DMS114 treated with DMSO at 0.1 percent for 48 hours (cell line): ENCODE data around the gene DYRK1A.
"Not testable (repeated sequence)": the region's sequence is repeated elsewhere in the genome, so short reads cannot be mapped to it uniquely, and the experiment has no call there.

Experiments used
- DNase-seq: peaks from one replicate; lab custom pipeline; 2025; ENCODE audit not compliant: unreplicated experiment; lab: John Stamatoyannopoulos, UW

The DYRK1A gene

DNA sequence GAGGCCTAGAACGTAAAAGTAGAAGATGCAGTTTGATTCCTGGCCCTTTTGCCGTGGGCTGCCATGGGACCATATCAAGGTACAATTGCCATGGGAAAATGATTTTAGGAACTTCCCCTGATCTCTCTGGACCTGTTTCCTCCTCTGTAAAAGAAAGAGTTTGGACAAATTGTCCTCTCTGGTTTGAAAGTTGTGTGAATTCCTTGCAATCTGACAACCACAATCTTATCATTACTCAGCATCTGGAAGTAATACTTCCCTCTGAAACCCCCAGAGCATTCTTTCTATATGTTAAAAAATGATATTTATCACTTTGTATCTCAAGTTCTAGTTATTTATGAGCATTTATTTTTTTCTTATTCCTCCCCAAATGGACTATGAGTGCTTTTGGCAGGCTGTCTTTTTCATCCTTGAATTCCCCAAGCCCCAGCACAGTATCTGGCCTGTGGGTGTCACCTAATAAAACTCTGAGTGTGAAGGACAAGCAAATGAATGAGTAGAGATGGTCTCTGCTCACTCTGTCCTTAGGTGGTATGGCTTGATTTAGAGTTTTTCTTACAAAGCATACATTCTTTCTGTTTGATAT lies 181.1 kb downstream of the DYRK1A start:
- no peak for DNase-seq

DNA sequence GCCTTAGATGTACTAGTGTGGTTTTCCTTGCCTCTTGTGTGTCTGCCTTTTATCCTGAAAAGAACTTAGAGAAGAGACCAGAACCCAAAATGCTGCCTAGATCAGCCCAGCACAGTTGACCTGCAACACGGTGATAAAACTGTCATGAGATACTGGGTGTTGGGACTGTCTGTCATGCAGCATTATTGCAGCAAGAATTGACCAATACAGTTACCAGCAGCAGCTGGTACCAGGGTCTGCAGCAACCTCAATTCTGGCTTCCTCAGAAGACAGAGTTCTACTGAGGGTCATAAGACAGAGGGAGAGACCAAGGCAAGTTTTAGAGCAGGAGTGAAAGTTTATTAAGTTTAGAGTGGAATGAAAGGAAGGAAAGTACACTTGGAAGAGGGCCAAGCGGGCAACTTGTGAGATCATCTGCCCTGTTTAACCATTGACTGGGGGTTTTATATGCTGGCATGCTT lies 182.0 kb downstream of the DYRK1A start:
- no peak for DNase-seq

DNA sequence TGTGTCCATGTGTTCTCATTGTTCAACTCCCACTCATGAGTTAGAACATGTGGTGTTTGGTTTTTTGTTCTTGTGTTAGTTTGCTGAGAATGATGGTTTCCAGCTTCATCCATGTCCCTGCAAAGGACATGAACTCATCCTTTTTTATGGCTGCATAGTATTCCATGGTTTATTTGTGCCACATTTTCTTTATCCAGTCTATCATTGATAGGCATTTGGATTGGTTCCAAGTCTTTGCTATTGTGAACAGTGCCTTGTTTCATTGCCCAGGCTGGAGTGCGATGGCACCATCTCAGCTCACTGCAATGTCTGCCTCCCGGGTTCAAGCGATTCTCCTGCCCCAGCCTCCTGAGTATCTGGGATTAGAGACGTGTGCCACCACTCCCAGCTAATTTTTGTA lies 183.2 kb downstream of the DYRK1A start:
- not testable (repeated sequence) for DNase-seq

DNA sequence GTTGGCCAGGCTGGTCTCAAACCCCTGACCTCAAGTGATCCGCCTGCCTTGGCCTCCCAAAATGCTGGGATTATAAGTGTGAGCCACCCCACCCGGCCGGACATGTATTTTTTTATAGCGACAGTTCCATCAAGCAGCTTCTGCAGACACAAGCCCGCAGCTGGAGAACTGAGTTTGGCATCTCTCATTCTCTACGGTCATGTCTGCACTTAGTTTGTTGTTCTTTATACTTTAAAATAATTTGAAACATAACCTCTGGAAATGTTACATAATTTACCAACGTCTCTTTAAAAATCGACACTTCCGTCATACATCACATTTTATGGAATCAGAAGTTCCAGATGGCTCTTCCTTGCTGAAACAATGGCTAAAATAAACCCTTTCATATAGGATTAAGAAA lies 183.6 kb downstream of the DYRK1A start:
- no peak for DNase-seq

DNA sequence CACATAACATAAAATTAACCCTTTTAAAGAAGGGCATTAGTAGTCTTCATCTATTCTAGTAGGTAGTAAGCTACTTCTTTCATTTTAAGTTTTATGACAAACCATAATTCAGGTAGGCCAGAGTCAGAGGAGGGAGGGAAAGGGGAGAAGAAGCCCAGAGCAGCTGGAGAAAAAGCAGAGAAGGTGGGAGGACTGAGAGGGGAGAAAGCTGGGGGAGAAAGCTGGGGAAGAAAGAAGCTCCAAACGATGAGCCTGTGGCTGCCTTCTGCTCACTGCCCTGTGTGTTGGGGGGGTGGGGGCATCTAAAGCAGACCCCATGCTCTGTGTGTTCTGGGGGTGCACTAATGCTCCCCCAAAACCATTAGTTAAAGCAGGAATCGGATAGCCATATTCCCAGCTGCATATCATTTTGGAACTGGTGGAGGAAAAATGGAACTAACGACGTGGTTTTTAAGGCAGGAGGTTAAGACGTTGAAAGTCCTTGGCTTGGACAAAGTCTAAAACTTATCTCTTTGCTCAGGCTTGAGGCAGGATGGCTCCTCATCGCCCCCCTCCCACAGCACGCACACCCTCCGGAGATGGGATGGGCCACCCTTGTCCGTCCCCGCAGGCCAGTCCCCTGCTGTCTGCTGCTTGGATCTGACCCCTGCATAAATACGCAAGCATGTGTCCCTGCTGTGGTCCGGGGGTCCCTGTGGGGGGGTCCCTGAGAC lies 184.2 kb downstream of the DYRK1A start:
- DNase-seq: no peak

DNA sequence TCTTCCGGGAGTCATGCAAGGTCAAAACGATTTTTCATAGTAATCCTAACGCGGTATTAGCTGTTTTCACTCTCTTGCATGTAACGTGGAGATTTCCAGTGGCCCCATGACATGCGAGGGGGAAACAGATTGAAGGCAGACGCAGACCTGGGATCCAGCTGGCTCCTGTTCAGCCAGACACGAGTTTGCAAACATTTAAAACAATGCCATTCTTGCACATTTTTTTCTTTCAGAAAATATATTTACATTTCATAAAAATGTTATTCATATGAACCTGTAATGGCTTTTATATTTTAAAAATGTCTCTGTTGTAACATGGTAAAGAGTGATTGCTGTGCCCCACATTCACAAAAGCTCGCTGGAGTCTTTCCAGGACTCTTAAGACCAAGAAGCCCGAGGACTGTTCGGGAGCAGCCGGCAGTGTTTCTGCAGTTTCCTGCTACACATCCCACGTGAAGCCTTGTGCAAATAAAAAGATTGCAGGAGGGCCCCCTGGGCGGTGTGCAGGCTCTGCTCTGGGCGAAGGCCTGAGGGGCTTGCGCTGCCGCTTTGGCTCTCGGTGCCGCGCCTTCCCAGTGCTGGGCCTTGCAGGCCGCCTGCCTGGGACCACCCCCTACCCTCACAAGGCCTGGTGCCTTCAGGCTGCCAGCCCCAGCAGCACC lies 184.9 kb downstream of the DYRK1A start:
- no peak for DNase-seq

DNA sequence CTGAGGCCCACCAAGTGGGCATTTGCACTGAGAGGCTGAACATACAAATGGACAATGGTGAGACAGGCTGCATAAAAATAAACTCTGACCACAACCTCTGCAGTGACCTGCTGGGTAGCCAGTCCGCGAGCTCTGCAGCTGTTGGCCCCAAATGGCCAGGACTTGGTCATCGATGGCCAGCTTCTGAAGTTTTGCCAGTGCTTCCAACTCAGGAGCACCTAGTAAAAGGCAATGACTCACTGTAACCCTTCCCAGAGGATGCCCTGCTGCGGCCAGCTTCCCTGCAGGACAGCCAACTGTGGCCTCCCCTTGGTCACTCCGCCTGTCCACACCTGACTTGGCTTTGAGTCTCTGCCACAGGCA lies 185.4 kb downstream of the DYRK1A start:
- no peak for DNase-seq

DNA sequence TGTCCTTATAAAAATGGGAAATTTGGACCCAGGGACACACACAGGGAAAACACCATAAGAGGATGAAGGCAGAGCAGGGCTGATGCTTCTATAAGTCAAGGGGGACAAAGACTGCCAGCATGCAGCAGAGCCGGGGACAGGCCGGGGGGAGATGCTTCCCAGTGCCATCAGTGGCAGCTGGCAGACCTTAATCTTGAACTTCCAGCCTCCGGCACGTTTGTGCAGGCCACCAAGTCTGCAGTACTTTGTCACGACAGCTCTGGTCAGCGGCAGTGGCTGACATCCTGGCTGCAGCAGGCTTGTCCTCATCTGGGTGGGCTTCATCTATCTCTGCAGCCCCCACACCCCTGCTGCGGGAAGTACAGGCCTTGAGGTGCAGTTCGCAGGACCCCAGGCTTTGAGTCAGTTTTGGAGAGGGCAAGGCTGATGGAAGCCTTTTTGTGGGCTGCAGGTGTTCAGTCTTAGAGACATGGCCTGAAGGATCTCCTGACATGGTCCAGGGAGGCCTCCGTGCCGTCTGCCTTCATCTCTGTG lies 186.0 kb downstream of the DYRK1A start:
- DNase-seq: no peak

DNA sequence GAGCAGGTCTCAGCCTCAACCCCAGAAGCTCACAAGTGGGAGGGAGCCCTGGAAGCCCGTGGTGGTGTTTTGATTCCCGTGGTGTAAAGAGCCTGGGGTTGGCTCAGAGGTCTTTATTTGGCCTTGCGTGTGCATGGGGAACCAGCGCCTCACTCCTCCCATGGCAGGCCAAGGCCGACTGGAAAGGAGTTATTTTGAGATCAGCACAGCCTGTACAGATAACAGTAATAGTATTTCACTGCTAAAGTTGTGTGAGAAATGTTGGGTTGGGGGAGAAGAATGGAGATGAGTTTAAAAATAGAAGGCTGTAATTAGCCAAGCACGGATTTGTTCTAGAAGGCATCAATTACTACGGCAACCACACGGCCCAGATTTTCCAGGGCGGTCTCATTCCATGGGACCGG lies 186.5 kb downstream of the DYRK1A start:
- DNase-seq: no peak

DNA sequence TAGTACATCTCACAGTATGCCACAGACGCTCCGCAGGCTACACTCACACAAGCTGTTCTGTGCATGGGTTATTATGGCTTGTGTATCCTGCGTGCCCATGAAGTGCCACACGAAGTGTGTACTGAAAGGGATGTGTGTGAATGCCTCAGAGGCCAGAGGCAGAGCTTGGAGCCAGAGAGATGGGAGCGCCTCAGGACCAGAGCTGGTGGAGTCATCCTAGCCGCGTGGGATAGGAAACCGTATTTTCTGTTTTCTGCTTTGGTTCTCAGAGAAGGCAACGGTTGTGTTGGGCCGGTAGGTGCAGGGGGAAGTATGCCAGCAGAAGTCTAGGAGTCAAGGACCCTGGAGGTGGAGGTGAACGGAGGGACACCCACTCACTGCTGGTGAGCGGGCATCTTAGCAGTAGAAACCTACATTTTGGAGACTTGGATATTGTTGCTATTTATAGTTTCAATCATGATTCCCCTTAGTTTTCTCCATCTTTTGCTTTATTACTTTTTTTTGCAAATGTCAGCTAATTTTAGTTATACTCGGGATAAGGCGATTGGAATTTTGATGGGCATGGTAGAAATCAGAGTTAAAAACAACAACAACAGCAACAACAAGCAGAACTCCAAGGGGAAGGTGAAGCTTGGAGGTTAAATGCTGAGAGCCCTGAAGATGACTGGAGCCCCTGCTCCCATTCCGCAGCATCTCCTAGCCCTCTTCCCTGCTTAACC lies 188.2 kb downstream of the DYRK1A start:
- no peak for DNase-seq

DNA sequence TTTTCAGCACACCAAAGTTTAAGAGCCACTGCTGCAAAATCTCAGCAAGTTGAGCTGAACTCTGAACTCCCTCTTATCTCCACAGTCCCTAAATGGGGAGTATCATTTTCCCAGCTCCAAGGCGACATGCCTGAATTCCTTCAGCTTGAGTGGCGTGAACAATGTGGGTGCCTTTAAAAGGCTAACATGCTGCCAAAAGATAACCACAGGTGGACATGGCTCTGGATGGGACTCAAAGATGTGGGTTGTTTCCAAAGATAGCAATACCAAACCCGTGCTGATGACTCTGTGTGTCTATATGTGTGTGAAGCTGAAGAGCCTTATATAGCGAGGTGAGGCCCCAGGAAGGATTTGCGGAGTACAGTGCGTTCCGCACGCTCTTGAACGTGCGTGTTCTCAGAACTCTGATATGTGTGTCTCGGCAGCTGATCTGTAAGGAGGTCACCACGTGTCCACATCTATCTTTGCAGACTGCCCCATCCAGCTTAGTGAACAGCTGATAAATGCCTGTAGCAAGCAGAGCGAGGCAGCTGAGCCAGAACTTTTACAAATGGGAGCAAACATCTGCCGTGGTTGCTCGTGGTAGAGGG lies 189.2 kb downstream of the DYRK1A start:
- no peak for DNase-seq

DNA sequence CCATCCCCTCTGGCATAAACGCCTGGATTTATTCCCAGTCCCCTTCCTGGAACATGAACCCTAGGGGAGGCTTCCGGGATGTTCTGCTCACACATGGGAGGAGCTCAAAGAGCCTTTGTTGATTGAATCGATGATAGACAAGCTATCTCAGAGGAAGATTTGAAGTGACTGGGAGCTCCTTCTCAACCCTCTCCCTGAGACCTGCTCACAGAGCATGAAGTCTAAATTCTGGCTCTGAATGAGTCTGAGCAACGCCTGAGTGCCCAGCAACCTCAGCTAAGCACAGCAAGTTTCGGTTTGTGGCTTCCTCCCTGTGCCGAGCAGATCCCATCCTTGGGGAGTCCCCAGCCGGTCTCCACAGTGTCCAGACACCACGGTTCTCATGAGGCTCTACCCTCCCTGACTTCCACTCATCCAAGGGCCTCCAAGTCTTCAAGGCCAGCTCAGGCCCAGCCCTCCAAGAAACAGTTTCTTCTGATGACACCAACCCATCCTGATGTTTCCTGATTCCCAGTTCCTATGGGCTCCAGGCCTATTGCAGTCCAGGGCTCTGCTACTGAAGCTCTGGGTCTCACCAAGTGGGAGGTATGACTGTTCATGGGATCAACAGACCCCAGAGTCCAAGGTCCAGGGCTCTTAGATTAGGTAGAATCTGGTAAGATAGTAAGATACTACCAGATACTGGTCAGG lies 190.8 kb downstream of the DYRK1A start:
- DNase-seq: no peak

DNA sequence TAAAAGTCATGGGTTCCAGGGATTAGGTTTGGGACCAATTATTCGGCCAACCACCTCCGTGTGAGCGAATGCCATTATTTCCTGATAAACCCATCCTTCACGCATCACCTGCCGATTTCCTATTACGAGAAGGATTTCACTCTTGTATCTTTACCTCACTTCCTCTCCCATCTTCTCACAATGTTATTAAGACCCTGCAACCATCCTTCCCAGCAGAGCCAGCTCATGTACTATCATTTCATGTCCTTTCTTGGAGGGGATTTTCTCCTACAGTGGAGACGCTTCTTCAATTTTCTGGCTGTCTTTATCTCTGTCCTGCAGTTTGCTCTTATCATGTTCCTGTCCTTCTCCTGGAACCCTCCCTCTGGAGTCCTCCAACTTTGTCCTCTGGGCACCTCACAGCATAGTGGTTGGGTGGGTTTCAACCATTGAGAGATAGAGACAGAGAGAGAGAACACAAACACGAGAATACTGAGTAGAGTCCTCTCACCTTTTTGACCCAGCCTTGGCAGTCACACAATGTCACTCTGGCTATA lies 192.2 kb downstream of the DYRK1A start:
- no peak for DNase-seq

DNA sequence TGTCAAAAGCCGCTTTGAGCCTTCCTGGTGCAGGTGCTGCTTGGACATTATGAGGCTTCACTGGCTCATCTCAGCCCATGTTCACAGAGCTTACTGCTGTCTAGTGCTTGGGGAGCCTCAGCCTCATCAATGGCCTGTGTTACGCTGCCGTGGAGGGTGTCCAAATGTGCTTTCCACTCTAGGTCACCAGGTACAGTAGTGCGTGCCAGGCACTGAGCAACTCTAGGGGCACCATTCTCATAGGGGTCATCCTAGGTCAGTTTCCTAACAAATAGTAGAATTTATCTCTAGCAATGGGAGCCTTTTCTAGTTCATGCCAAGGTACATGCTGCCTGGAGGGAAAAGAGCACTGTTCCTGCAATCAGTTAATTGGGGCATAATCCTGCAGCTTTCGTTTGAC lies 193.8 kb downstream of the DYRK1A start:
- DNase-seq: no peak

DNA sequence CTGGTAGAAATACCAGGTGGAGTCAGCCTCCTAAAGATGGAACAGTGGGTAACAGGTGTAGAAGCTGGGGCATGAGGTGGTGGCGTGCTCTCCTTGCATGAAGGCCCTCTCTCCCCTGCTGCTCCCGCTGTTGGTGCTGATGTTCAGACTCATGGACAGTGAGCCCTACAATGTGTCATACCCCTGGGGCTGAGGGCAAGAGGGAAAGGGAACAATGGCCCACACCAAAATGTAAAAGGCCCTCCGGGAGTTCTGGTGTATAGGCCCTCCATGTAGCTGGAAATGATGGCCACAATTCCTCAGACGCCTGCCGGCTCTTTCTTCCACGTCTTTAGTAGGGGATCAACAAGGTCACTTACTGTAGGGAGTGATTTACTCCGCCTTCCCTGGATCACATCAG lies 194.9 kb downstream of the DYRK1A start:
- DNase-seq: no peak

DNA sequence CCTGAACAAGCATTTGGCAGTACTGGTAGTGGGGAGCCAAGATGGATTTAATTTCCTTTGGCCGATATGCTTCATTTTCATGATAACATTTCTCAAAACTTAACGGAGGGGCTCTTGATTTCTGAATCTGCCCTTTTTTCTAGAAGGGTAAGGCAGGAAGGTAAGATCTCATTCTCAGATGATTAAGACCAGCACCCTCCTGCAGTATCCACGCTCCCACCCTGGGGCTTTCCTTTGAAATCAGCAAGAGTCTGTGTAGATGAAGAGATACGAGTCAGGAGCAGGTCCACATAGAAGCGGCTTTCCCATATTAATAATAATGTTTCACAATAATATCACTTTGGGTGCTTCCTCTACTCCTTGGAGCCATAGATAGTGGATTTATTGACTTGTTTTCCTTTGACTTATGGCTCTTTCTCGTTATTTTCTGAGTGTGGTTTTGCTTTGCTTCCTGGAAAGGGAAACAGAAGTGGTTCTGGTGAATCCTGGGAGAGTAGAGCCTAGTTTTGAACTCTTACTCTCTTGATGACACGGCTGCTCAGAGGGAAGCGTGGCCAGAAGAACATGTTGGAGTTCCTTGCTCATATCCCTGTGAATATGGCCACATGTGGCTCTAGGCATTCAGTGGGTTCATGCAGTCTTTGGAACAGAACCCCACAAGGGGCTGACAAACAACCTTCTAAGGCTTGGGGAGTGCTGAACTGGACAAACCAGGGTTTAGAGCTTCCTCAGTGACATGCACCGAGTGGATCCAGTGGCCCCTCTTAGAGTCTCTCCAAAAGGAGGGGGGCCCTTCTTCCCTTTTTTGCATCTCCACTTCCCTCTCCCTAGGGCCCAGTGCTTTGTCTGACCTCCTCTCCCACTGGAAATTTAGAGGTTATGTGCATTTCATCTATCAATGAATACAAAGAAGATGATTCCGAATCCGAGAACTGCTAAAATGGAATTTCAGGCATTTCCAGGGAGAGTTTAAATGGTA lies 195.7 kb downstream of the DYRK1A start:
- no peak for DNase-seq

DNA sequence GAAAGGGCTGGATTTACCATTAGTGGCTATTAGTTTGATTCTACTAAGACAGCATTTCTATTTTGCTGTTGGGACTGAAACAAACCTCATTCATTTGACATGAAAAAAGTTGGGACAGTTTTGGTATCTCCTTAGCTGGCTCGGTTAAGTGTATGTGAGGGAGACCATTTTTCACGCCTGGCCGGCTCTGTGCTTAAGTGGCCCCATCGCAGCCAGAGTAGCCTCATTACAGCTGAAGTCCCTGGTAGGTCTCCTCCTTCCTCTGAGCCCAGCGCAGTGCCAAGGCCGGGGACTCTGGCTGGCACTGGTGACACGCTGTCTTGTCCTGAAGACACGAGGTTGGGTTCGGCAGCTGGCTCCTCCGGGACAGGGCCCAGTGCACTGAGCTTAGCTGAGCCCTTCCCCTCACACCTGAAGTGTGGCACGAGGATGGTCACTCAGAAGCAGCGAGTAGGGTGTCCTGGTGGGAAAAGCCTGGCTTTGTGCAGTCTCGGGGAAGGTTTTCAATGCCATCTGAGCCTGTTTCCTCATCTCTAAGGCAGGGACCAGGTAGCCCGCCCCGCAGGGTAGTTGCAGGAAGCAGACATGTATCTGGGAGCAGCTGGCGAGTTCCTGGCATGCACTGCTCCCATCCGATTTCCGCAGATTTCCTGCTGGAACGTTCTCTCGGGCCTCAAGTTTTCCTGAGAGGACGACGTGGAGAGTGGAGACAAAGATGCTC lies 196.5 kb downstream of the DYRK1A start:
- no peak for DNase-seq

DNA sequence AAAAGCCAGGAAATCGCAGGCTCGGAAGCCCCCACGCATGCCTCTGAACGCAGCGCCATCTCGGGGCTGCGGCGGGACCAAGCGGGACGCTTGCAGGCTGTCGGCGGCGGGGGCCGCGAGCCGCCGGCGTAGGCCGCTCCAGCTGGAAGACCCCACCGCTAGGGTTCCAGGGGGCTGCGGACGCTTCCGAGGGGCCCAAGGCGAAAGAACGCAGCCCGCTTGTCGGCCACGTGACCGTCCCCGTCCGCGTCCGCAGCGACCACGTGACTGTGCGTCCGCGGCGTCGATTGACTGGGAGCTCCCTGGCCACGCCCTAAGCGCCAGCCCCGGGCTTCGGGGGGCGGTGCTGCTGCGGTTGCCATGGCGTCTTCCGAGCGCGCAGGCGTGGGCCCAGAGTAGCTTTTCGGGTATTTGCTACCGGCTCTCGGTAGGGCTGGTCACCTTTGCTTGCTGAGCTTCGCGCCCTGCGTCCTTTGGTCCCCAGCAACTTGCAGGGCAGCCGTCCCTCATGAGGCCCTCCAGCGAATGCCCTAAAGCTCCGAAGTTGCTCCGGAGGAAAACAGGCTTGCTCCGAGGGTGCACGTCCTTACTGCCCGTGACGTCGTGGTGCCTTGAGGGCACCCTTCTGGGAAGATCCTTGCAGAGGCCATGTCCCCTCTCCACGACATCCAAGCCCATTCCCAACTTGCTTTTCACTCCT lies 197.2 kb downstream of the DYRK1A start:
- DNase-seq: peak; percentile 78
